ENCODE data around the gene CTDSP2.

The CTDSP2 gene

DNA sequence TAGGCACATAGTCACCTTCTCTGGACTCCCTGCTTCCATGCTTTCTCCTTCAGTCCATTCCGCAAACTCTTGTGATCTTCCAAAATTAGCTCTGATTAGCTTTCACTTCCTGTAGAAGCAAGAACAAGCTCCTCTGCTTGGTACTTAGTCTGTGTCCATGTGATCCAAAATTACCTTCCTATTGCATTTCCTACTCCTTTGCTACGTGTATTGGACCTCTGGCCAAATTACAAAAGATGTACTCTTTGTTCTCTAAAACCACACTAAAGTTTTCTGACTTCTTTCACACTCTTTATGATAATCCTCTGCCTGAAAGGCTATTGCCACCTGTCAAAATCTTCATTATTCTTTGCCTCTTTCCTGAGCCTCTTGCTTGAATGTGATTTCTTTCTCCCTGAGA lies 64.7 kb downstream of the CTDSP2 start:
- TF ChIP-seq, protein P1, sequence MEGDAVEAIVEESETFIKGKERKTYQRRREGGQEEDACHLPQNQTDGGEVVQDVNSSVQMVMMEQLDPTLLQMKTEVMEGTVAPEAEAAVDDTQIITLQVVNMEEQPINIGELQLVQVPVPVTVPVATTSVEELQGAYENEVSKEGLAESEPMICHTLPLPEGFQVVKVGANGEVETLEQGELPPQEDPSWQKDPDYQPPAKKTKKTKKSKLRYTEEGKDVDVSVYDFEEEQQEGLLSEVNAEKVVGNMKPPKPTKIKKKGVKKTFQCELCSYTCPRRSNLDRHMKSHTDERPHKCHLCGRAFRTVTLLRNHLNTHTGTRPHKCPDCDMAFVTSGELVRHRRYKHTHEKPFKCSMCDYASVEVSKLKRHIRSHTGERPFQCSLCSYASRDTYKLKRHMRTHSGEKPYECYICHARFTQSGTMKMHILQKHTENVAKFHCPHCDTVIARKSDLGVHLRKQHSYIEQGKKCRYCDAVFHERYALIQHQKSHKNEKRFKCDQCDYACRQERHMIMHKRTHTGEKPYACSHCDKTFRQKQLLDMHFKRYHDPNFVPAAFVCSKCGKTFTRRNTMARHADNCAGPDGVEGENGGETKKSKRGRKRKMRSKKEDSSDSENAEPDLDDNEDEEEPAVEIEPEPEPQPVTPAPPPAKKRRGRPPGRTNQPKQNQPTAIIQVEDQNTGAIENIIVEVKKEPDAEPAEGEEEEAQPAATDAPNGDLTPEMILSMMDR (IDR thresholded peaks at IDR 0.05; ENCODE audit: borderline replicate concordance, insufficient read depth, low read depth, low read length): no peak
- H3K4me3 ChIP-seq (ENCODE audit: low read depth, low read length): no peak overlapping the region

DNA sequence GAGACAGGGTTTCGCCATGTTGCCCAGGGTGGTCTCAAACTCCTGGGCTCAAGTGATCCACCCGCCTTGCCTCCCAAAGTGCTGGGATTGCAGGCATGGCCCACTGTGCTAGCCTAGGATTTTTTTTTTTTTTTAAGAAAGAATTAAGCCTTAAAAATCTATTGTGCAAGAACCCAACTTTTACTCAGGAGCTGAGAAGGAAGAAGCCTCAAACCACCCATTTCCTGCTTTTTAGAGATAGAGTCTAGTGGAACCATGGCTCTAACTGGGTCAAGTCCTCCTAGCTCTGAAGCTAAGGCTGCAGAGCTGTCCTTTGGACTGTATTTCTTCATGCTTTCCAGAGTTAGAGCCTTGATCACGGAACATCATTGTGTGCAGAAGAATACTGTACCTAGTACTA lies 65.3 kb downstream of the CTDSP2 start:
- H3K4me3 ChIP-seq (ENCODE audit: low read depth, low read length): no peak overlapping the region
- TF ChIP-seq, protein P1 (IDR thresholded peaks at IDR 0.05; ENCODE audit: borderline replicate concordance, insufficient read depth, low read depth, low read length): no peak

- no peak overlapping the region for H3K4me3 ChIP-seq (ENCODE audit: low read depth, low read length)
- TF ChIP-seq, protein P1 (IDR thresholded peaks at IDR 0.05; ENCODE audit: borderline replicate concordance, insufficient read depth, low read depth, low read length): no peak
Observed at GRCh38 chr12:57780284-57780897, 66.1 kb downstream of the CTDSP2 start.

DNA sequence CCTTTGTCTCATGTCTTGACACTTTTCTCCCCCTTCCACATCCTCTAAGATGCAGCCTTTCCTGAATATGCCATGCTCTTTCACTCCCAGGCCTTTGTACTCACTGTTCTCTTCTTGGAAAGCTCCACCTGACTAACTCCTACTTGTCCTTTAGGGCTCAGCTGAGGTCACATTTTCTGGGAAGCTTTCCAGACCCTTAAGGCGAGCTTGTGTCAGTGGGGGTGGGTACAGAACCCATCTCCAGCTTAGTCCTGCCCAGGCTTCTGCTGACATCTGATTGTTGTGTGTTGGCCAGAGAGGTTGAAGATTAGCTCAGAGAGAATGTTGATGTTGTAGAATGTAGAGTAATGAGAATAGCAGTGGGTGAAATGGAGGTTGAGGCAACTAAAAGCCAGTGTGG lies 66.8 kb downstream of the CTDSP2 start:
- TF ChIP-seq, protein P1 (IDR thresholded peaks at IDR 0.05; ENCODE audit: borderline replicate concordance, insufficient read depth, low read depth, low read length): no peak
- no peak overlapping the region for H3K4me3 ChIP-seq (ENCODE audit: low read depth, low read length)

- no peak overlapping the region for H3K4me3 ChIP-seq (ENCODE audit: low read depth, low read length)
Observed at GRCh38 chr12:57777911-57778310, 68.6 kb downstream of the CTDSP2 start.

GRCh38 chr12:57777367-57777766 lies 69.2 kb downstream of the CTDSP2 start:
- H3K4me3 ChIP-seq (ENCODE audit: low read depth, low read length): no peak overlapping the region
- TF ChIP-seq, protein P1 (IDR thresholded peaks at IDR 0.05; ENCODE audit: borderline replicate concordance, insufficient read depth, low read depth, low read length): no peak

More at GRCh38 chr12:57777911-57778310, 68.6 kb downstream of the CTDSP2 start:
- TF ChIP-seq, protein P1 (IDR thresholded peaks at IDR 0.05; ENCODE audit: borderline replicate concordance, insufficient read depth, low read depth, low read length): no peak

DNA sequence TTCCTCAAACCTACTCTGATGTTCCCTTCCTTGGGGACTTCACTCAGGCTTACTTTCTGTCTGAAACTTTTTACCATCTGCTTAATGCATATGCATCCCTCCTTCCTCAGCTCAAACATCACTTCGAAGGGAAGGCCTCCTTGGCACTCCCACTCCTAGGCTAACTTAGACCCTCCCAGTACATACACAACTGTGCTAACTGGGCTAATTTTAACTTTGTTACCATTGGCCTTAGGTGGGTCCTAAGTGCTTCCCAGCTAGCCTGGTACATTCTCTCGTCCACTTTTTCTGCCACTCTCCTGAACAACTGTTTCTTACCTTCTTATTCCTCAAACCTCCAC lies 70.3 kb downstream of the CTDSP2 start:
- no peak overlapping the region for H3K4me3 ChIP-seq (ENCODE audit: low read depth, low read length)
- TF ChIP-seq, protein P1 (IDR thresholded peaks at IDR 0.05; ENCODE audit: borderline replicate concordance, insufficient read depth, low read depth, low read length): no peak

Data from GM12875 (cell line).